GM19395 (cell line): ENCODE results near the gene CCL18.
"Not testable (repeated sequence)": the region's sequence is repeated elsewhere in the genome, so short reads cannot be mapped to it uniquely, and the experiment has no call there.

Source experiments
- ATAC-seq: cut with Tn5 transposase; IDR thresholded peaks from one replicate; pipeline ENCODE4 v1.9.1; 2021; ENCODE audit warnings: mild to moderate bottlenecking, moderate library complexity; ENCODE audit not compliant: unreplicated experiment

CCL18 gene

GRCh38 chr17:36063786-36064541, at the start of gene CCL18:
CCL18 (plus strand) TSS chr17:36064272; CDS start chr17:36064343, 71 bp downstream.
- ATAC-seq, result no peak

GRCh38 chr17:36014946-36015345, 49.1 kb upstream of the CCL18 start:
- no peak for ATAC-seq

DNA sequence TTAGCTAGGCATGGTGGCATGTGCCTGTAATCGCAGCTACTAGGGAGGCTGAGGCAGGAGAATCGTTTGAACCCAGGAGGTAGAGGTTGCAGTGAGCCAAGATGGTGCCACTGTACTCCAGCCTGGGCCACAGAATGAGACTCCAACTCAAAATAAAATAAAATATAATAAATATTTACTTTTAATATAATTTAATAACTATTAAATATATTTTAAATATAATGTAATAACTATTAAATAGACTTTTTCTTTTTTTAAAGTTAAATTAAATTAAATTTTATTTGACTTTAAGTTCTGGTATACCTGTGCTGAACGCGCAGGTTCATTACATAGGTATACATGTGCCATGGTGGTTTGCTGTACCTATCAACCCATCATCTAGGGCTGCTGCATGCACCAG, 48.2 kb upstream of the CCL18 start:
- not testable (repeated sequence) for ATAC-seq

GRCh38 chr17:36016555-36016954, 47.5 kb upstream of the CCL18 start:
- ATAC-seq, result no peak

- no peak for ATAC-seq
These were observed 46.3 kb upstream of the CCL18 start, which contains the start of gene CCL23 for GRCh38 chr17:36017799-36018198. CCL23 (minus strand) TSS chr17:36017972; CDS start chr17:36017897, 75 bp downstream.

- ATAC-seq, result no peak
These were observed 44.6 kb upstream of the CCL18 start for GRCh38 chr17:36019423-36019822.

GRCh38 chr17:36024106-36024869, 39.8 kb upstream of the CCL18 start:
- ATAC-seq, result no peak

DNA sequence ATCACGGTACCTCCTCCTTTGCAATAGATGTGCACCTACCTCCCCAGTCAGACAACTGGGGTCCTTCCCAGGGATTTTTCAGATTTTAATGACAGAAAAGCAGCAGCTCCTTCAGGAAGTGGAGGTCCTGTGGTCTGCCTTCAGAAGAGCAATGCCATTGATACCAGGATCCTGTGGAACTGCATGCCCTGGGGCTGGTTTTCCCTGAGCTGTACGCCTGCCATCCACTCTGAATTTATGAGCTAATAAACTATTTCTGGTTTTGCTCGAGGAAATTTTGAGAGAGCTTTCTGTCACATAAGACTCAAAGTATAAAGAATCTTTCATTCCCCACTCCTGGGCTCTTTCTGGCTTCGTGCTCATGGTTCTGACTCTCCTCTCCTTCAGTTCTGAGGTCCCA, 36.3 kb upstream of the CCL18 start:
- ATAC-seq, result no peak

DNA sequence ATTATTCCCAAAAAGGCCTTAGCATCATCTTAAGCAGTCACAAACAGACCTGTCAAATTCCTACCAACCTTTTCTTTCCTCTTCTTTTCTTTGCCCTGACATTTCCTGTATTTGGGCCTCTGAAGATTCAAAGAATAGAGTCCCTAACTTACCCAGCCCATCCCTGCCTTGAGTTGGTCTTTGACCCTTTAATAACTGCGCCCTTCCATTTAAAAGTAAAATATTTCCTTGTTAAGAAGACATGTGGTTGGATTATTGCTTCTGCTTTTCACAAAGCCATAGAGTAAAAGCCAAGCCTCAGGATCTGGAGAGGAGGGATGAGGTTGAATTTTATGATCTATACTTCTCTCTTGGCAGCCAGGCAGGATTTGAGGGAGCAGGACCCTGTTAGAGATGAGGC, 33.1 kb upstream of the CCL18 start:
- no peak for ATAC-seq

DNA sequence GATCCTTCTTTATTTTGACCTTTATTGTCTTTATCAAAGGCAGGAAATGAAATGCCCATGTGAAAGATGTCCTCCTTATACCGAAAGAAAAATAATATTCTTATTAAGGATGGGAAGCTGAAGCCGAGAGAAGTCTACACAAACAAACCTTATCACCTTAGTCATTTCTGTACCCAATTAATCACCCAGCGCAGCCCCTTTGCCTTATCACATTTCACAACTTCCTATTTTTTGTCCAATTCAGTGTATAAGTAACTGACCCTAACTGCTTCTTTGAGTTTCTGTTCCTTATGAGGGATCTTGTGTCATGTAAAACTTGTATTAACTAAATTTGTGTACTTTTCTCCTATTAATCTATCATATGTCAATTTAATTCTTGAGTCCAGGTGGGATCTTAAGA, 29.9 kb upstream of the CCL18 start:
- no peak for ATAC-seq

DNA sequence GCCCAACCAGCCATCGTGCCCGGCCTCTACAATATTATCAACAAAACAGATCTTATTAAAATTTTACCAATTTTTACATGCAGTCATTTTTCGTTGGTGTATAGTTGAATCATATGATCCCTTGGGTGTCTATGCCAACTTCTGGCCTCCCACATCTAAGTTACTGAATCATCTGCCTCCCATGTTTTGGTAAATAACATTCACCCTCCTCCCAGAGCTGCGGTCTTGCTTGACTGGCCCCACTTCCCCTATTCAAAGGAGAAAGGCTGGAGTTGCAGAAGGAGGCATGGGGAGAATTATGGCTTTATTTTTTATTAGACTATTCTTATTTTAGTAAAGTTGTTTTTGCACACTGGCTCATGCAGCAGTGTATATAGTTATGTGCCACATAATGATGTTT, 27.8 kb upstream of the CCL18 start:
- no peak for ATAC-seq

GRCh38 chr17:36048066-36048465, 16.0 kb upstream of the CCL18 start:
- ATAC-seq, result no peak

DNA sequence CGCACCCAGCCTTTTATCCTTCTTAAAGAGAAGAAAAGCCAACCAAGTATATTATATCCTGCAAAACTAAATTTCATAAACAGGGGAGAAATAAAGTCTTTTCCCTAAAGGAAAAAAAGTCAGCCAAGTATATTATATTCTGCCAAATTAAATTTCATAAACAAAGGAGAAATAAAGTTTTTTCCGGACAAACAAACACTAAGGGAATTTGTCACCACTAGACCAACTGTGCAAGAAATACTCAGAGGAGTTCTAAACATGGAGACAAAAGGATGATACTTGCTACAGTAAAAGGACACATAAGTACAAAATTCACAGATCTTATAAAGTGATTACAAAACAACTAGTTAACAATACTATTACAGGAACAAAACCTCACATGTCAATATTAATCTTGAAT, 14.4 kb upstream of the CCL18 start:
- ATAC-seq, result no peak

GRCh38 chr17:36055171-36055570, 8.9 kb upstream of the CCL18 start:
- no peak for ATAC-seq

DNA sequence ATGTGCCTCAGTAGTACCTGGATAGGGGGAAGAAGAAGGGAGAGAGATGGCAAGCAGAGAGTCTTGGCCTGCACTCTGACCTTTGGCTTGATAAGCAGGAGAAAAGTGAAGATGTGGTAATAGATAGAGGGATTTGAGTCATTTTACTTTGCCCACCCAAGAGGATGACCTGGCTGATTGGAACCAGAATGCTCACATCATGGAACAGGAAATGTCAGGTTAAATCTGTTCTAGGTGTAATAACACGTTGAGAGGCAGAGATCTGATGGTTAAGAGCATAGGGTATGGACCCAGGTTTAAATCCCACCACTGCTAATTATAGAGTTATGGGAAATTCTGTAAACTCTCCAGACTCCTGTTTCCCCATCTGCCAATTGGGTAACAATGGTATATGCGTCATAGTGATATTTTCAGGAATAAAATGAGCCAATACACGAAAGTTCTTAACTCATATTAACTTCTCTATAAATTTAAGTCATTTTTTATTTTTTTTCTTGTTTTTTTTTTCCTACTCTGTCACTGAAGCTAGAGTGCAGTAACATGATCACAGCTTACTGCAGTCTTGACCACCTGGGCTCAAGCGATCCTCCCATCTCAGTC, 8.1 kb upstream of the CCL18 start:
- ATAC-seq, result no peak

DNA sequence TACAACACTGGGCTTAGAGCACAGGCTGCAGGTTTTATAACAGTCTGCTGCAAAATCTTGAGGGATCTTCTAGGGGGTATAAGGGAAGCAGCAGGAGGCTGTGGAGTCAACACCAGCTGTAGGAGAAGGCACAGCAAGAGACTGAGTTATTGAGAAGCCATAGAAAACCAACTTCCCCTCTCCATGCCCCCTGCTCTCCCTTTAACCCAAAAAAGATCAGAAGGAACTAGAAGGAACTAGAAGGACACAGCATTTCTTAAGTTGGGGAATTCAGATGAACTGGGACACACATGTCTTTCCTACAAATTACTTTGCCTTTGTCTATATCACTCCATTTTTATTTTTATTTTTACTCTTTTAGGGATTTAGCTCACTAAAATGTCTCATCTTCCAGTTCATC, 6.2 kb upstream of the CCL18 start:
- ATAC-seq, result no peak

DNA sequence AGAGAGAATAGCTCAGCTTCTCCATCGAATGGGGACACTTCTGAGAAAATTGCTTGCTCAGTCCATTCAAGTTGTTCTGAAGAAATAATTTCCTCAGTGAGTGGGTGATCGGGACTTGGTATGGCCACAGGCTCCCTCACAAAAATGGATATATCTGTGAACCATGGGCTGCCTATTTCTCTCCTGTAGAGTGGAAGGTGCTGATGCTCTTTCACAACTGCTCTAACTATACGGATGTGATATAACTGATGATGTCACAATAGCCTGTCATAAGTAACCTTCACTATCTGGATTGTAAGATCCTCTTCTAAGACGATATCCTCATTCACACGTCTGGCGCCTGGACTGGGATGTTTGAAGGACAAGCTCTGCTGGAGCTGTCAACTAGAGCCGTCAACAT, 4.7 kb upstream of the CCL18 start:
- ATAC-seq, result no peak

DNA sequence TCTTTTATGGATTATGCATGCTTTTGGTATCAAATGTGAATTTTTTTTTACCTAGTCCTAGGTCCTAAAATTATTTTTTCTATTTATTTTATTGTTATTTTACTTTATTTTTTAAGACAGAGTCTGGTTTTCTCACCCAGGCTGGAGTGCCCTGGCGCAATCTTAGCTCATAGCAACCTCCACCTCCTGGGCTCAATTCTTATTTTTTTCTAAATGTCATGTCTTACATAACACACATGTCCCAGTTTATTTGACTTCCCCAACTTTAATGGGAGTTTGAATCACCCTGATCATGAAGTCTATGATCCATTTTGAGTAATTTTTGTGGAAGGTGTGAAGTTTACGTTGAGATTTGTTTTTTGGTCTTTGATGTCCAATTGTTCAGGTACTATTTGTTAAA, 3.3 kb upstream of the CCL18 start:
- ATAC-seq, result no peak

DNA sequence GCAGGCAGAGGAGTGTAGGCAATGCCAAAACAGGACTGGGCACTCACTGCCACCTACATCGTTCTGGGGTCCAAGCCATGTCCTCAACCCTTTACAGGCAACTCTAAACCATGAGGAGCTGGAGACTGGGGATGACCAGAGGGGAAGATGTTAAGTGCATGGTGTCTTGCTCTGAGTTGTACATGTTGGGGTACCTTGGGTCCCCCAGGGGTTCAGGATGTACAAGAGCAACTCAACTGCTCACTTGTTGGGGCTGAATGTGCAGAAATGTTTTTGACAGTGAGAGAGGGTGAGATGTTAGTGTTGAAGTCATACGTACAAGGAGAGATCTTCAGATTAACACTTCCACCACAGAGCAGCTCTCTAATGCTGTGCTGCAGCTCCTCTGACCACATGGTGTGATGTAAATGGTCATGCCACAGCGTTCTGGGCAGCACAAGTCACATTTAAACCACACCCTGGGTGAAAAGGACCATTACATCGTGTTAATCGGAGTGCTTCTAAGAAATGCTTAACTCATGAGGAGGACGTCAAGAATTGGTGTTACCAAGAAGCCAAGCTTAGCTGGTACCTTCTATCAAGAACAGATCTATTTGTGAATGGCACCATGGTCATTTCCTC, 2.4 kb downstream of the CCL18 start:
- no peak for ATAC-seq

- ATAC-seq, result no peak
These were observed 4.5 kb downstream of the CCL18 start for GRCh38 chr17:36068524-36068923.

GRCh38 chr17:36069136-36069535, 5.1 kb downstream of the CCL18 start:
- no peak for ATAC-seq
